Spinal cord (tissue), 10 donors: ENCODE results near the gene KCNQ1. TPM values are rescaled to one million over a fixed set of nuclear protein-coding genes. Genes with fewer than 3 reads are reported as not detected.

Source experiments
- DNase-seq, 6 donors: peaks; one replicate each; pipeline versions ENCODE4 v3.0.0 to v3.0.0-alpha.2; 2013 to 2015; ENCODE audit warnings: low spot score in 6 of 6, low read depth in 4 of 6
- H3K27ac ChIP-seq: one replicate; pipeline ENCODE4 v1.5.1; 2013; ENCODE audit warnings: low read depth, low read length, control low read depth
- H3K27me3 ChIP-seq: one replicate; pipeline ENCODE4 v1.6.1; 2013; ENCODE audit warnings: low read length; ENCODE audit not compliant: control insufficient read depth, insufficient read depth
- H3K36me3 ChIP-seq: one replicate; pipeline ENCODE4 v1.6.1; 2013; ENCODE audit warnings: low read length; ENCODE audit not compliant: control insufficient read depth, insufficient read depth
- H3K4me1 ChIP-seq: one replicate; pipeline ENCODE4 v1.6.1; 2013; ENCODE audit warnings: low read length; ENCODE audit not compliant: control insufficient read depth, insufficient read depth
- H3K4me3 ChIP-seq: one replicate; pipeline ENCODE4 v1.5.1; 2013; ENCODE audit warnings: low read depth, low read length, control low read depth
- H3K9me3 ChIP-seq: one replicate; pipeline ENCODE4 v1.6.1; 2013; ENCODE audit warnings: low read length; ENCODE audit not compliant: control insufficient read depth, insufficient read depth
- WGBS: methylation state at CpG from one replicate; pipeline ENCODE4 v1.1.5; 2013; ENCODE audit warnings: missing lambda C conversion rate; ENCODE audit not compliant: insufficient coverage; 5-methylcytosine and 5-hydroxymethylcytosine counted together
- polyA plus RNA-seq, 2 donors: library from polyadenylated mRNA; unstranded; fragments of 120-200 nt; gene quantifications; one replicate each; pipeline ENCODE4 v1.2.1, GENCODE V29; 2013; ENCODE audit not compliant: insufficient read length in 2 of 2
- total RNA-seq, 2 donors: library from RNA; depleted of rRNA in 1 of 2; stranded (reverse); fragments of 120-200 nt in 1 of 2; fragments of >200 nt in 1 of 2; gene quantifications; one replicate each; pipeline versions ENCODE4 v1.2.3 to v1.2.4, GENCODE V29; 2013 to 2014
- donor health status: healthy.

Gene KCNQ1
- total and polyA plus RNA-seq, 4 donors = 0.83 to 3.1 (median 2.1) TPM

DNA sequence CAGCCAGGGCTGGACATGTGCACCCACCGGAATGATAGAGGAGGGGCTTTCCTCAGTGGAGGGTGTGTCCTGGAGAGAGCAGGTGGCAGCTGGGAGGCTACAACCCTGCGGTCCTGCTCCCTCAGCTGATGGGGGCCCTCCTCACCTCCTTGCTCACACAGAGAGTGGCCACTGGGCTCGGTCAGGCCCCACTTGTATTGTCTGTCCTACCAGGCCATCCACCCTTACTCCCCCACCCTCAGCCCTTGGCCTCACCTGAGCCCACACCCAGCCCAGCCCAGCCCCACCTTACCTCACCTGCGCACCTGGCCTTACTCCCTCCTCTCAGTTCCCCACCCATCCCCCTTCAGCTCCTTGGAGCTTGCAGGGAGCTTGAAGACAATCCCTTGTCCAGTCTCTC, 3.6 kb upstream of the KCNQ1 start:
- no peaks in the 10 kb centered on the region for H3K9me3 ChIP-seq
- H3K27ac ChIP-seq = no peak overlapping the region
- peaks cover 18% of the 10 kb centered on the region for H3K4me1 ChIP-seq
- WGBS = 60% methylated on average over 3 of the region's 4 CpGs
- H3K4me3 ChIP-seq = no peak overlapping the region
- peaks cover 31% of the 10 kb centered on the region for H3K27me3 ChIP-seq
- DNase-seq = no peak
- H3K36me3 ChIP-seq = no peaks in the 10 kb centered on the region

- 100% methylated on average over 1 of the region's 2 CpGs for WGBS
- Histone ChIP-seq H3K36me3 (no peaks in the 10 kb centered on the region), H3K4me3 (no peak overlapping the region), H3K27ac (no peak overlapping the region), H3K4me1 (peaks cover 25% of the 10 kb centered on the region), H3K27me3 (peaks cover 44% of the 10 kb centered on the region), H3K9me3 (no peaks in the 10 kb centered on the region)
- no peak for DNase-seq
Observed at GRCh38 chr11:2442589-2442988, 2.2 kb upstream of the KCNQ1 start.

DNA sequence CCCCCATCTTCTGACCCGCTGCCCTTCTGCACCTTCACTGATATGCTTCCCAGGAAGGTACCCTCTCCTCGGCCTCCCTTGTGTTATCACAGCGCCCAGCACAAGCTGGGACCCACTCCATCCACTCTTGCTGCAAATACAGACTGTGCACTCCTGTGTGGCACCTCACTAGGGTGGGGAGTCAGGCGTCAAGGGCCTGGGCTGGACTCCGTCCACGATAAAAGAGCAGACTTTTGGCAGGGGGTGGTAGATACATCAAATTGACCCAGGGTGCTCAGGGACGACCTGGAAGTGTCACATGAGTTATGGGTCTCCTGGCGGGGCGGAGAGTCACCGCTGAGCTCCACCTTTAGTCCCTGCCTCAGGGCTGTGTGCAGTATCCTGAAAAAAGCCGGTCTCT, 1.4 kb upstream of the KCNQ1 start:
- Histone ChIP-seq H3K36me3 (no peaks in the 10 kb centered on the region), H3K27ac (no peak overlapping the region), H3K9me3 (no peaks in the 10 kb centered on the region), H3K27me3 (peaks cover 50% of the 10 kb centered on the region), H3K4me1 (peaks cover 28% of the 10 kb centered on the region), H3K4me3 (no peak overlapping the region)
- WGBS = 47% methylated on average over 8 of the region's 11 CpGs
- no peak for DNase-seq

DNA sequence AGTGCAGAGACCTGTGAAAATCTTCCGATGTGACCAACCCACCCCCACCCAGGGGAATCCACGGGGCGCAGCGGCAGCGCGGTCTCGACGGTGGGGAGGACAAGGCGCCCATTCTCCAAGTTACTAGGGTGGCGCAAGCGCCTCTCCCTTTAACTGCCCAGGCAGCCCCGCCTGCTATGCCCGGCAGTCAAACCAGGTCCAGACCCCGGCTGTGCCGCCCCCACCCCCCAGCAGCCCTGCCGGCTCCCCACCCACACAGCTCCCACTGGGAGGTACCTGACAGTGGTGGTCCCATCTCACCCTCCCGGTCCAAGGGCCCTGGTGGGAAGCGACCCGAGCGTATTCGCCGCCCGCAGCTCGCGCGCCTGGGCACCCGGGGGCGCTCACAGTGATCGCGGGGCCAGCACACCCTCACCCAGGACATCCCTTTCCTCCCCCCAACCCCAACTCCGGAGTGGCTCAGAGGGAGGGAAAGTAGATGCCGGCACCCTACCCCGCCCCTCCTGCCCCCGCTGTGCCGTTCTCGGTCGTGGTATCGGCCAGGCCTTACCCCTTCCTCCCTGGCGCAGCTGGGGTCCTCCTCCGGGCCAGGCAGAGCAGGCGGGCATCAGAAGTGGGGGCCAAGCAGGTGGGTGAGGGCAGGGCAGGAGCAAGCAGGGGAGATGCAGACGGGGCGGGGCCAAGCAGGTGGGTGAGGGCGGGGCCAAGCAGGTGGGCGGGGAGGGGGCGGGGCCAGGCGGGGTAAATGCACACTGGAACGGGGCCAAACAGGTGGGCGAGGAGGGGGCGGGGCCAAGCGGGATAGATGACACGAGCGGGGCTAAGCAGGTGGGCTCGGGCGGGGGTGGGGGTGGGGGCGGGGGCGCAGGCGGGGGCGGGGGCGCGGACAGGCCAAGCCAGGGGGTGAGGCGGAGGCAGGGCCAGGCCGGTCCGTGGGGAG, 657 bp upstream of the KCNQ1 start, which contains the start of gene TRPM5:
TRPM5 (minus strand) TSS at position 634 of the 940 bp plus-strand sequence. CDS start 21,478 bp downstream, outside the sequence.
- no peaks in the 10 kb centered on the region for H3K36me3 ChIP-seq
- H3K27me3 ChIP-seq = peaks cover 50% of the 10 kb centered on the region
- H3K4me3 ChIP-seq = peak within 1 kb of the TSS; percentile 5
- H3K4me1 ChIP-seq = peaks cover 28% of the 10 kb centered on the region
- no peaks in the 10 kb centered on the region for H3K9me3 ChIP-seq
- no peak for DNase-seq
- 7% methylated on average over 42 of the region's 64 CpGs for WGBS
- H3K27ac ChIP-seq = no peak within 1 kb of the TSS

DNA sequence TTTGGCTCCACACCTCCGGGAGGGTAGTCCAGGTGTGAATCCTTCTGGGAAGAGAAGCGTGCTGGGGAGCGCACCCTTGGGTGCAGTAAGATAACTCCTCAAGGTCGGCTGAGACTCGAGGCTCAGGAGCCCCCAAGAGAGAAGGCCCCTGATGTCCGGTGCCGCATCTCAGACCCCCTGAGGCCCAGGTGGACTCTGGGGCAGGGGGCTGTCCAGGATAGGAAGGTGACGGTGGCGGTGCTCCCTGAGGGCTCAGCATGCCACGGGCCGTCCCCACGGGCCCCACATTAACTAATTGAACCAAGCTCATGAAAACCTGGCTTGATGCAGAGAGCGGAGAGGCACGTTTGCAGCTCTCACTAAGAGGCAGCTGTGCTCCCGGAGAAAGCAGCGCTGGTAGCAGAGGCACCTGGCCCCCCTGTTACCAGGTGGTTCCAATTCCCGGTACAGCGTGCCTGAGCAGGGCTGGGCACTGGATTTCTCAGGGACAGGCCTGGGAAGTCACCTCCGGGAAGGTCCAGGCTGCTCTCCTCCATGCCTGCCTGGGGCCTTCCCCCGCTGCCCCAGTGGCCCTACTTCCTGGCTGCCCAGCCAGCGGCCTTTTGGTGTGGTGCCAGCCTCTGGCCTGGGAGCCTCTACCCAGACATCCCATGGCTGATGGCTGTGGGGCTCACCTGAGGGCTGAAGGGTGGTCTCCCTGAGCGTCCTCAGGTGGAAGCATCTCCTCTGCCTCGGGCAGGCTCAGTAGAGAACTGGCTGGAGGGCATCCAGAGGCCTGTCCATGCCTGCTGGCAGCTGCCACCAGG, 1.1 kb downstream of the KCNQ1 start:
- H3K4me3 ChIP-seq = peak overlapping the region; percentile 5
- no peak for DNase-seq

DNA sequence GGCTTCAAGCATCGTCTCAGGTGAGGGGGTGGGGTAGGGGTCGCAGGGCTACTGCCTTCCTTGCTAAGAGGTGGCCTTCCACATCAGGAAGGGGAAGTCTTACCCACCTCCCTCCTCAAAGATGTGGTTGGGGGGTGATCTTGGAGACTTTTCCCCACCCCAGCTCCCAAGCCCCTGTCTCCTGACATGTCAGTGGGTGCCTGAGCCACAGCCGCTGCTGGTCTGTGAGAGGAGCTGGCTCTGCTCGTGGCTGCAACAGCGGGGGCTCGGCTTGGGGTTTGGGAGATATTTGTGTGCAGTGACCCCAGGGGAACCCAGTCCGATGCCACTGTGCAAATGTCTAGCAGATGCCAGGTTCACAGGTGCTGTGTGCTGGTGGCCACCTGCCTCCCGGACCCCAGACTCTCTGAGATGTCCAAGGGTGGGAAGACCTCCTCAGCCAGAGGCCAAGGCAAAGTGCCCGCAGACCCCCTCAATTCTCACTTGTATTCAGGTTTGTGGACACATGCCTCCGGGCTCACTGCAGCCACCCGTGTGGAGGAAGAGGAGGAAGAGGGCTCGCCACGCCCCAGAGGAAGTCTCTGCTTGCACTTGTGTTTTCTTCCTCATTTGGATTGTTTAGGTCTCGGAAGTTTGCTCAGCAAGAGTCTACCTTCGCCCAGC, 1.9 kb downstream of the KCNQ1 start:
- peaks cover 50% of the 10 kb centered on the region for H3K27me3 ChIP-seq

More for the DNA sequence above, 1.1 kb downstream of the KCNQ1 start:
- H3K27me3 ChIP-seq = peaks cover 50% of the 10 kb centered on the region
- 53% methylated on average over 23 of the region's 23 CpGs for WGBS
- H3K4me1 ChIP-seq = peaks cover 28% of the 10 kb centered on the region
- H3K9me3 ChIP-seq = no peaks in the 10 kb centered on the region
- no peak overlapping the region for H3K27ac ChIP-seq
- H3K36me3 ChIP-seq = no peaks in the 10 kb centered on the region

DNA sequence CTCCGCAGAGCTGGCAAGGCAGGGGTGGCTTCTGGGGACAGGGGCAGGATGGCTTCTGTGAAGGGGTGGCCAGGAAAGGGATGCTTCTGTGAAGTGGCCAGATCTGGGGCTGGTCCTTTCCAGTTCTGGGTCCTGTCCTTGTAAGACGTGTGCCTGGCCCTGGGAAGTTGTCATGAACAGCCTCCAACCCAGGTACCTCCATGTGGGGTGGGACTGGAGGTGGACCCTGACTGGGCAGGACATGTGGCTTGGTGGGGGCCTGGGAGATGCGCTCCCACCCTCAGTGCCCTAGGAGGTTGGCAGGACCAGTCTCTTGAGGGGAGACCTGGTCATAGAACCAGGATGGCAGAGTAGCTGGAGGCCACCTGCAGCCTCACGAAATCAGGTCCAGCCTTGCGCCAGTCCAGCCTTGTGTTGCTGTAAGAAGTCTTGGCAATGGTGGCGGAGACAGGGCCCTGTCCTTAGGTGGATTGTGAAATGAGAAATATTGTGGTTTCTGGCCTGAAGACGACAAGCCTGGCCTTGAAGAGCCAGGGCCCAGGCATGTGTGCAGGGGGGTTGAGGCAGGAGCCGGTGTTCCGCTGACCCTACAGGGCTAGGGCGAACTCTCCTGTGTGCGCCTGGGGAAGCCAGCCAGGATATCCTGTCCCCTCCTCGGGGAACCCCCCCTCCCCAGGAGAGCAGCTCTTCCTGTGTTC, 2.6 kb downstream of the KCNQ1 start:
- 81% methylated on average over 12 of the region's 12 CpGs for WGBS
- Histone ChIP-seq H3K9me3 (no peaks in the 10 kb centered on the region), H3K27ac (no peak overlapping the region), H3K4me3 (no peak overlapping the region), H3K4me1 (peaks cover 34% of the 10 kb centered on the region), H3K27me3 (peaks cover 50% of the 10 kb centered on the region), H3K36me3 (no peaks in the 10 kb centered on the region)
- no peak for DNase-seq

More for the DNA sequence above, 1.9 kb downstream of the KCNQ1 start:
- Histone ChIP-seq H3K27ac (no peak overlapping the region), H3K36me3 (no peaks in the 10 kb centered on the region), H3K4me1 (peaks cover 28% of the 10 kb centered on the region), H3K9me3 (no peaks in the 10 kb centered on the region), H3K4me3 (no peak overlapping the region)
- WGBS = 79% methylated on average over 10 of the region's 15 CpGs
- no peak for DNase-seq

DNA sequence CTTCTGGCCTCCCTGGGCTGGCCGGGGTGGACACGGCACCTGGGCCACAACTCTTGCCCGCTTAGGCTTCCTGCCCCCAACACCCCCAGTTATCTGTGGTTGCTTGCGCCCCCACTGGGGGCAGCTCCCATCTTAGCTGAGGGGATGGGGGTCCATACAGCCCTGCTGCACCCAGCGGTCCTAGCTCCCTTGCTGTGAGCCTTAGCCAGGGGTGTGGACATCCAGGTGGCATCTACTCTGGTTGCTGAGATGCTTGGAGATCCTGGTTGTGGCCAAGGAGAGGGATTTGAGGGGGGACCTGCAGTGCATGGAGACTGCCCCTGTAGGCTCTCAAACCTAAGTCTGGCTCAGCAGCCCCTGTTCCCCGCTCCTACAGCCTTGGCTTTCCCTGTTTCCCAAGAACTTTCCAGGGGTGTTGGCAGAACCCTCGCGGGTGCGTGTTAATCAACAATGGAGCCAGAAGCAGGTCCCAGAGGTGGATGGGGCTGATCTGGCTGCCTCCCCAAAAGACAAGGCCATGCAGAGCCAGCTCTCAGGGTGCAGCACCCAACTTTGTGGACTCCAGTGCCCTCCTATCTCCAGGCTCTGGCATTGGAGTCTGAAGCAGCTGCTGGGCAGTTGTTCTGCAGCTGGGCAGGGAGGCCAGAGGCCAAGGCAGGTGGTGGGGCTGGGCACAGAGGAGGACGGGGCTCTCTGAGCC, 3.3 kb downstream of the KCNQ1 start:
- Histone ChIP-seq H3K4me3 (no peak overlapping the region), H3K9me3 (no peaks in the 10 kb centered on the region), H3K36me3 (no peaks in the 10 kb centered on the region), H3K4me1 (peaks cover 34% of the 10 kb centered on the region), H3K27me3 (peaks cover 43% of the 10 kb centered on the region), H3K27ac (no peak overlapping the region)
- DNase-seq = no peak
- 81% methylated on average over 8 of the region's 10 CpGs for WGBS
